ENCODE results near the gene POLDIP2.

Gene POLDIP2

GRCh38 chr17:28317099-28317965 lies 40.0 kb downstream of the POLDIP2 start:
- no peak for DNase-seq (ENCODE audit: low spot score)

GRCh38 chr17:28315846-28316705 lies 41.3 kb downstream of the POLDIP2 start:
- DNase-seq (ENCODE audit: low spot score) = no peak

GRCh38 chr17:28313841-28314240 lies 43.5 kb downstream of the POLDIP2 start:
- DNase-seq (ENCODE audit: low spot score) = no peak

- no peak for DNase-seq (ENCODE audit: low spot score)
Observed at GRCh38 chr17:28306954-28307401, 50.3 kb downstream of the POLDIP2 start.

- no peak for DNase-seq (ENCODE audit: low spot score)
Observed at GRCh38 chr17:28298449-28298848, 58.9 kb downstream of the POLDIP2 start.

Data from globus pallidus (tissue), 1 donor.